OCI-LY3 (cell line): ENCODE measurements around the gene GALNS.

ENCODE experiments used
- H2AFZ ChIP-seq: fragments of 200-600, 300-600 bp; shearing (Covaris generic); 2 replicates; pipeline ENCODE4 v1.6.0; 2014; ENCODE audit warnings: antibody characterized with exemption, low read depth, low read length
- H3K27ac ChIP-seq: fragments of 200-600, 300-600 bp; sonication (generic); 2 replicates; pipeline ENCODE4 v1.5.1; 2014; ENCODE audit warnings: mild to moderate bottlenecking, low read length, moderate library complexity, mixed read lengths
- H3K27me3 ChIP-seq: fragments of 200-600, 300-600 bp; sonication (generic); 2 replicates; pipeline ENCODE4 v1.6.1; 2014; ENCODE audit warnings: low read depth, low read length, mixed read lengths
- H3K36me3 ChIP-seq: fragments of 200-600, 300-600 bp; sonication (generic); replicated peaks from 2 replicates; pipeline ENCODE3; 2014; ENCODE audit warnings: low read depth, low read length, mixed read lengths
- H3K4me1 ChIP-seq: fragments of 300-600, 200-600 bp; sonication (generic); 2 replicates; pipeline ENCODE4 v1.6.1; 2014; ENCODE audit warnings: low read length, mixed read lengths
- H3K4me2 ChIP-seq: fragments of 200-600, 300-600 bp; sonication (generic); 2 replicates; pipeline ENCODE4 v1.6.1; 2014; ENCODE audit warnings: low read length, mixed read lengths
- H3K4me3 ChIP-seq: fragments of 300-600, 200-600 bp; sonication (generic); 2 replicates; pipeline ENCODE4 v1.5.1; 2014; ENCODE audit warnings: antibody characterized with exemption, mild to moderate bottlenecking, low read length, moderate library complexity
- H3K79me2 ChIP-seq: fragments of 300-600, 200-600 bp; shearing (Covaris generic); 2 replicates; pipeline ENCODE4 v1.6.1; 2014; ENCODE audit warnings: mild to moderate bottlenecking, low read length, mixed read lengths
- H3K9ac ChIP-seq: fragments of 300-600, 200-600 bp; shearing (Covaris generic); 2 replicates; pipeline ENCODE4 v1.6.0; 2014; ENCODE audit warnings: mild to moderate bottlenecking, low read length, moderate library complexity
- H3K9me3 ChIP-seq: fragments of 200-600, 300-600 bp; shearing (Covaris generic); 2 replicates; pipeline ENCODE4 v1.6.1; 2014; ENCODE audit warnings: low read length, mixed read lengths; ENCODE audit not compliant: insufficient read depth
- H4K20me1 ChIP-seq: fragments of 200-600, 300-600 bp; sonication (generic); 2 replicates; pipeline ENCODE4 v1.6.1; 2016; ENCODE audit warnings: low read length, mixed read lengths; ENCODE audit not compliant: insufficient read depth
- CTCF ChIP-seq: fragments of 200-600, 300-600 bp; sonication (generic); IDR thresholded peaks from 2 replicates; pipeline ENCODE4 v1.5.1; 2014; ENCODE audit warnings: antibody characterized with exemption, low read length, low read depth
- EZH2phosphoT487 ChIP-seq: fragments of 200-600 bp; shearing (Covaris generic); IDR thresholded peaks from 2 replicates; pipeline ENCODE4 v1.6.1; 2018; ENCODE audit warnings: antibody characterized with exemption, mixed run types, low read depth

The GALNS gene

DNA sequence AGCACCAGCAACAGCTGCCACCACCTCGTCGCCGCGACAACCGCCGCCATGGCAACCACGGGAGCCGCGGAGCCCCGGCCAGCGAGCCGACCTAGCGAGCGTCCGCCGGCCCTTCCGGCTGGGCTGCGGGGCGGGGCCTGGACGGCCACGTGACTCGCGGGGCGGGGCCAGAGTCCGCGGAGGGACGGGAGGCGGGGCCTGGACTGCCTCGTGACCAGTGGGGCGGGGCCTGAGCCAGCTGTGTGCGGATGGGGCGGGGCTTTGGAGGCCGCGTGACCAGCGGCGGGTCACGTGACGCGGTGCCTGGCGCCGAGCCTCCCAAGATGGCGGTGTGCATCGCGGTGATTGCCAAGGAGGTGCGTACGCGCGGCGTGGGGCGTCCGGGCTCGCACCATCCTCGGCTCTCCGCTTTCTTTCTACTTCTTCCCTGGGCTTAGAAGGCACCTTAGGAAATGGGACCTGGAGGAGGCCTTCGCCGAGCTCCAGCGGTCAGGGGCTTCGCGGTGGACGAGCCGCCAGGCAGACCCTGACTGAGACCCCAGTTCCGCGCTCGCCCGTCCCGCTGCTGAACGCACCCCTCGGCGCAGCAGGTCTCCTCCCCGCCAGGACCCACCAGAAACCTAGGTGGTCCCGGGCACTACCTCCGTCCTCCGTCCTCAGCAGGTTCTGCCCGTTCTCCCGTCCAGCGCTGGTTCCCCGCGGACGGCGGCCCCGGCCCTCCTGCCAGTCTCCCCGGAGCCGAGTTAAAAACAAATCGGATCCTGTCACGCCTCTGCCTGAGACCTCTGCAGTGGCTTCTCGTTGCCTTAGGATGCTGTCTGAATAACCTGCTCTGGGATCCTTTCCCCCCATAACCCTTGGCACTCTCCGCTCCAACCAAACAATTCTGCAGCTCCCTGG lies at the start of gene GALNS, which contains the start of gene TRAPPC2L:
Gene GALNS, minus strand, starts transcription at position 120 of the 900 bp plus-strand sequence. Its CDS starts 70 bp downstream, at position 50.
Gene TRAPPC2L, plus strand, starts transcription at position 300 of the 900 bp plus-strand sequence. Its CDS starts 24 bp downstream, at position 324.
- Histone ChIP-seq H3K27ac (peak within 1 kb of the TSS; percentile 24; the same call in 1 of the 2 replicates), H3K4me2 (peak within 1 kb of the TSS; percentile 98), H3K9me3 (no peaks in the 10 kb centered on the region), H3K79me2 (peaks cover 18% of the 10 kb centered on the region), H3K27me3 (no peaks in the 10 kb centered on the region), H3K9ac (peak within 1 kb of the TSS; percentile 79), H3K36me3 (peaks cover 11% of the 10 kb centered on the region), H2AFZ (no peak within 1 kb of the TSS; the same call in 1 of the 2 replicates), H4K20me1 (peaks cover 9% of the 10 kb centered on the region; the same call in 1 of the 2 replicates), H3K4me3 (peak within 1 kb of the TSS; percentile 99), H3K4me1 (peaks cover 23% of the 10 kb centered on the region)
- no peak for TF ChIP-seq EZH2phosphoT487
- no peak for TF ChIP-seq CTCF

DNA sequence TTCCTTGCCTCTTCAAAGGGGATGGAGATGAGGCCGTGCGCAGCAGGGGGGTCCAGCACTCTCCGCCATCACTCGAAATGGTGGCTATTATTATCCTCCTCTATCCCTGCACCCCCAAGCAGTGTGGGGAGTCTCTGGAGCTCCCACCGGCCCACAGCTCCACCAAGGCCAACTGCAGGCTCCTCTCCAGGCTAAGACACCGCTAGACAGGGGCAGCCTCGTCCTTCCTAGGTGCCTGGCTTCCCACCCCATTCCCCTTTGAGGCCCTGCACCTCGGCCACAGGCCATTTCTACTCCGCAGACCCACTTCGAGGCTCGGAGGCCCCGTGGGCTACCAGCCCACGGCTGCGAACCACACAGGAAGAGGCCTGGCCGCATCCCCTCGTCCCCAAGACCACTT lies 49.3 kb upstream of the GALNS start:
- Histone ChIP-seq H3K27me3 (no peaks in the 10 kb centered on the region), H3K79me2 (peaks cover 16% of the 10 kb centered on the region; the same call in 1 of the 2 replicates)

GRCh38 chr16:88905563-88905962 lies 48.8 kb upstream of the GALNS start:
- Histone ChIP-seq H4K20me1 (peaks cover 91% of the 10 kb centered on the region), H2AFZ (no peak overlapping the region), H3K4me2 (no peak overlapping the region), H3K9me3 (no peaks in the 10 kb centered on the region), H3K27ac (no peak overlapping the region), H3K4me1 (no peaks in the 10 kb centered on the region), H3K79me2 (peaks cover 14% of the 10 kb centered on the region; the same call in 1 of the 2 replicates), H3K4me3 (no peak overlapping the region), H3K36me3 (peaks cover 11% of the 10 kb centered on the region), H3K9ac (no peak overlapping the region), H3K27me3 (no peaks in the 10 kb centered on the region)
- TF ChIP-seq EZH2phosphoT487 (no peak), CTCF (no peak)

More for the DNA sequence above, 49.3 kb upstream of the GALNS start:
- no peak overlapping the region for H2AFZ ChIP-seq
- H3K4me1 ChIP-seq: no peaks in the 10 kb centered on the region
- peaks cover 8% of the 10 kb centered on the region for H3K36me3 ChIP-seq
- no peaks in the 10 kb centered on the region for H3K9me3 ChIP-seq
- no peak overlapping the region for H3K4me3 ChIP-seq
- peaks cover 93% of the 10 kb centered on the region for H4K20me1 ChIP-seq
- no peak for TF ChIP-seq EZH2phosphoT487
- no peak for TF ChIP-seq CTCF
- no peak overlapping the region for H3K9ac ChIP-seq
- H3K27ac ChIP-seq: no peak overlapping the region
- H3K4me2 ChIP-seq: no peak overlapping the region

DNA sequence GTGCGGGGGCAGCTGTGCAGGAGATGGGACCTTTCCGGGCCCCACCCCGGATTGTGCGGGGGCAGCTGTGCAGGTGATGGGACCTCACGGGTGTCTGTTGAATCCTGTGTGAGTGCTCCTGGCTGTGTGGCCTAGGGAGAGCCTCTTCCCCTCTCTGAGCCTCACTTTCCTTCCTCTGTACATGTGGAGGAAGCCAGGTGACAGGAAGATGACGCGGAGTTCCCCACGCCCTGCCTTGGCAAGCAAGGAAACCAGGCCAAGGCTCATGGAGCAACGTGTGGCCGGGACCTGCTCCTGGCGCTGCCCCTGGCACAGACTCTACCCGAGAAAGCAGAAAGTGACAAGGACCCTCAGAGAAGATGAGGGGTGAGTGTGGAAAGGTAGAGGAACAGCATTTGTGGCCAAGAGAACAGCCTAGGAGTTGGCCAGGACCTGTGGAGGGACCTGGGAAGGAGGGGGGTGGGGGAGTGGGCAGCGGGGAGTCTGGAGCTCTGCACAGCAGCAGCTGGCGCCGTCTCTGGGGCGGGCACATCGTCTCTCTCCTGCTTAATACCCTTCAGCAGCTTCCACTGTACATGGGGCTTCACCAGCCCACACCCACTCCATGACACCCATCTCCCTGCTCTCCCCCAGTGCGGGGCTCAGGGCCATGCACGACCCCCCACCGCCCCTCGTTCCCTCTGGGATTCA lies 48.1 kb upstream of the GALNS start:
- no peaks in the 10 kb centered on the region for H3K27me3 ChIP-seq

More for the DNA sequence above, 48.1 kb upstream of the GALNS start:
- H3K79me2 ChIP-seq: peaks cover 11% of the 10 kb centered on the region; the same call in 1 of the 2 replicates
- no peak overlapping the region for H3K9ac ChIP-seq
- H2AFZ ChIP-seq: no peak overlapping the region
- H3K4me3 ChIP-seq: no peak overlapping the region
- H3K27ac ChIP-seq: no peak overlapping the region
- no peaks in the 10 kb centered on the region for H3K9me3 ChIP-seq
- TF ChIP-seq EZH2phosphoT487 (no peak), CTCF (no peak)
- peaks cover 83% of the 10 kb centered on the region for H4K20me1 ChIP-seq
- no peak overlapping the region for H3K4me2 ChIP-seq
- H3K4me1 ChIP-seq: no peaks in the 10 kb centered on the region
- H3K36me3 ChIP-seq: peaks cover 11% of the 10 kb centered on the region
